Thoracic aorta (tissue), 2 donors: ENCODE measurements around the gene PRSS38. TPM values are rescaled to one million over a fixed set of nuclear protein-coding genes. Genes with fewer than 3 reads are reported as not detected.

Experiments
- ATAC-seq: fragments of 150-250 bp; one replicate; pipeline ENCODE4 v1.8.0; 2017; ENCODE audit warnings: low read depth; ENCODE audit not compliant: insufficient number of reproducible peaks, low FRiP score
- DNase-seq: peaks from one replicate; pipeline ENCODE4 v3.0.0-alpha.2; 2020; ENCODE audit warnings: low spot score
- H3K27ac ChIP-seq, 2 donors: fragments of 200-600 bp; sonication (generic); 1 replicate in 1 of 2; 2 replicates in 1 of 2; pipeline ENCODE4 v1.5.1; 2016; ENCODE audit warnings: mild to moderate bottlenecking in 2 of 2, moderate library complexity in 2 of 2
- H3K27me3 ChIP-seq: fragments of 200-600 bp; sonication (generic); replicated peaks from 2 replicates; pipeline ENCODE4 v1.6.0; 2016; ENCODE audit warnings: mild to moderate bottlenecking; ENCODE audit not compliant: insufficient read depth
- H3K36me3 ChIP-seq: fragments of 200-600 bp; sonication (generic); one replicate; pipeline ENCODE4 v1.5.1; 2016
- H3K4me1 ChIP-seq, 2 donors: fragments of 200-600 bp; sonication (generic); 1 replicate in 1 of 2; 2 replicates in 1 of 2; pipeline versions ENCODE4 v1.5.1 to v1.6.0; 2016; ENCODE audit warnings: low read depth in 2 of 2, mild to moderate bottlenecking in 1 of 2; ENCODE audit not compliant: control insufficient read depth in 1 of 2
- H3K4me3 ChIP-seq: fragments of 200-600 bp; sonication (generic); 2 replicates; pipeline ENCODE4 v1.5.1; 2016; ENCODE audit warnings: mild to moderate bottlenecking
- H3K9me3 ChIP-seq: fragments of 200-600 bp; sonication (generic); 2 replicates; pipeline ENCODE4 v1.5.1; 2016
- CTCF ChIP-seq: fragments of 200-600 bp; sonication (generic); IDR thresholded peaks from one replicate; pipeline ENCODE4 v1.5.1; 2019; ENCODE audit warnings: antibody characterized with exemption
- total RNA-seq, 2 donors: library from RNA; depleted of rRNA; stranded (reverse); fragments of >200 nt; gene quantifications; one replicate each; pipeline versions ENCODE4 v1.1.0 to v1.2.3, GENCODE V29; 2016

Gene PRSS38
- total RNA-seq, 2 donors from 2014 or later: not detected

DNA sequence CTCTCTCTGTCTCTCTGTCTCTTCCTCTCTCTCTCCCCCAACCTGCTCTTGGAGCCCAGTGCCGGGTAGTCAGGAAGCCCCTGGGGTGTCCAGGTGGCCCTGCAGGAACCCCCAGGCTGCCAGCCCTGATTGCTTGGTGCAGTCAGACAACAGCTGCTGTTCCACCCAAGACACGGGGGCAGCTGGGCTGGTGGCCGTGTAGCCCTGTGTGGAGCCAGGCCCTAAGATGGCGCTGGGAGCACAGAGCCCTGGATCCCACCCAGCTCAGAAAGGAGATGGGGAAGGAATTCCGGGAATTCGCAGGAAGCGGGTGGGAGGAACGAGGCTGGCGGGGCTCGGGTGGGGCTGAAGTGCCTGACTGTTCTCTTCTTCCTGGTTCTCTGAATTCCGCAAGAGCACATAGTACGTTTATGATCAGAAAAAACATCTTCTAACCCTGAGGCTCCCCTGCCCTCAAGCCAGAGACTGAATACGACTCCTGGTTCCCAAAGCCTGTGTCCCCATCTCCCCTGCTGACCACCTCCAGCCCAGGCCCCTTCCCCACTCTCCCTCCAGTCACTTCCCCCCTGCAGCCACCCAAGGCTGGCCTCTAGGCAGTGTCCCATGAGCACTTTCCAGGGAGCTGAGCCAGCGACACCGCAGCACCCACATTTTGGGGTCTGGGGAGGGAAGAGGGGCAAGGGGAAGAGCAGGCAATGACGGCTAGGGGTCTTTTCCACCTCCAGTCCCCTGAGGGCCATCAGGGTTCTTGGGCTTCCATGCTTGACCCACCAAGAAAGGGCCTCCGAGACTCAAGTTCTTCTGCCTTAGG, 77.2 kb downstream of the PRSS38 start:
- no peaks in the 10 kb centered on the region for H3K4me1 ChIP-seq
- no peaks in the 10 kb centered on the region for H3K9me3 ChIP-seq
- no peak for TF ChIP-seq CTCF
- H3K4me3 ChIP-seq: no peak overlapping the region
- DNase-seq (no peak), ATAC-seq (no peak)
- no peaks in the 10 kb centered on the region for H3K27me3 ChIP-seq
- H3K27ac ChIP-seq: no peak overlapping the region
- no peaks in the 10 kb centered on the region for H3K36me3 ChIP-seq

GRCh38 chr1:227893300-227893948, 77.9 kb downstream of the PRSS38 start:
- no peak overlapping the region for H3K27ac ChIP-seq
- DNase-seq: no peak

GRCh38 chr1:227893949-227894721, 78.7 kb downstream of the PRSS38 start:
- Histone ChIP-seq H3K9me3 (no peaks in the 10 kb centered on the region), H3K36me3 (no peaks in the 10 kb centered on the region), H3K4me1 (no peaks in the 10 kb centered on the region), H3K27me3 (no peaks in the 10 kb centered on the region), H3K27ac (no peak overlapping the region), H3K4me3 (no peak overlapping the region)
- no peak for ATAC-seq
- DNase-seq: no peak
- TF ChIP-seq CTCF: no peak

More at GRCh38 chr1:227893300-227893948, 77.9 kb downstream of the PRSS38 start:
- Histone ChIP-seq H3K4me3 (no peak overlapping the region), H3K9me3 (no peaks in the 10 kb centered on the region), H3K4me1 (no peaks in the 10 kb centered on the region), H3K36me3 (no peaks in the 10 kb centered on the region), H3K27me3 (no peaks in the 10 kb centered on the region)
- no peak for TF ChIP-seq CTCF
- ATAC-seq: no peak

- TF ChIP-seq CTCF: no peak
- DNase-seq (no peak), ATAC-seq (no peak)
- Histone ChIP-seq H3K4me1 (no peaks in the 10 kb centered on the region), H3K27ac (no peak overlapping the region), H3K4me3 (no peak overlapping the region), H3K9me3 (no peaks in the 10 kb centered on the region), H3K36me3 (no peaks in the 10 kb centered on the region), H3K27me3 (no peaks in the 10 kb centered on the region)
Observed at GRCh38 chr1:227894831-227895451, 79.5 kb downstream of the PRSS38 start.

Other genes starting within 250 kb of the PRSS38 start
- 10 to 100 TPM; 19.4 to 24.2 TPM for gene JMJD4, start 80.4 kb upstream of the PRSS38 start, total RNA-seq
- 10 to 100 TPM; 26.3 to 42.4 TPM for gene SNAP47, start 80.2 kb upstream of the PRSS38 start, total RNA-seq
- gene WNT9A, start 132.3 kb downstream of the PRSS38 start, total RNA-seq: 1 to 10 TPM; 1.2 to 7.9 TPM
- gene WNT3A, start 191.3 kb downstream of the PRSS38 start, total RNA-seq: not detected